IPS DF 6.9 (cell line): ENCODE measurements around the gene BMERB1.
"Not testable (repeated sequence)": the region's sequence is repeated elsewhere in the genome, so short reads cannot be mapped to it uniquely, and the experiment has no call there.

ENCODE experiments used
- DNase-seq: peaks from one replicate; pipeline ENCODE4 v3.0.0-alpha.2; 2013; ENCODE audit warnings: low read depth, low spot score
- H3K27ac ChIP-seq: one replicate; pipeline ENCODE4 v1.5.1; 2013; ENCODE audit warnings: low read length, control low read depth
- H3K27me3 ChIP-seq: 2 replicates; pipeline ENCODE4 v1.6.1; 2013; ENCODE audit warnings: mild to moderate bottlenecking, low read length; ENCODE audit not compliant: control insufficient read depth, insufficient read depth
- H3K36me3 ChIP-seq: 2 replicates; pipeline ENCODE4 v1.6.1; 2013; ENCODE audit warnings: low read length; ENCODE audit not compliant: control insufficient read depth, insufficient read depth
- H3K4me1 ChIP-seq: 2 replicates; pipeline ENCODE4 v1.6.1; 2013; ENCODE audit warnings: low read length; ENCODE audit not compliant: control insufficient read depth, insufficient read depth
- H3K4me3 ChIP-seq: 2 replicates; pipeline ENCODE4 v1.5.1; 2013; ENCODE audit warnings: mild to moderate bottlenecking, low read length
- H3K9me3 ChIP-seq: 2 replicates; pipeline ENCODE4 v1.6.1; 2013; ENCODE audit warnings: low read length, inconsistent platforms; ENCODE audit not compliant: control insufficient read depth, insufficient read depth
- WGBS: extraction: QIAGEN DNeasy Blood & Tissue Kit; methylation state at CpG from one replicate; pipeline ENCODE4 v1.1.7; 2013; ENCODE audit warnings: mixed read lengths, missing lambda C conversion rate; ENCODE audit not compliant: insufficient read length, insufficient coverage; 5-methylcytosine and 5-hydroxymethylcytosine counted together

BMERB1 gene

GRCh38 chr16:15401972-15402371, 32.4 kb upstream of the BMERB1 start:
- no CpG with 5 or more reads among the region's 3 CpGs for WGBS
- H3K27me3 ChIP-seq: no peaks in the 10 kb centered on the region
- no peak overlapping the region for H3K27ac ChIP-seq
- peaks cover 2% of the 10 kb centered on the region; the same call in 1 of the 2 replicates for H3K4me1 ChIP-seq
- DNase-seq: no peak
- H3K9me3 ChIP-seq: no peaks in the 10 kb centered on the region
- H3K4me3 ChIP-seq: no peak overlapping the region
- H3K36me3 ChIP-seq: no peaks in the 10 kb centered on the region

GRCh38 chr16:15403392-15403995, 30.9 kb upstream of the BMERB1 start:
- Histone ChIP-seq H3K36me3 (no peaks in the 10 kb centered on the region), H3K9me3 (no peaks in the 10 kb centered on the region), H3K27me3 (no peaks in the 10 kb centered on the region), H3K27ac (no peak overlapping the region), H3K4me3 (no peak overlapping the region), H3K4me1 (peaks cover 2% of the 10 kb centered on the region; the same call in 1 of the 2 replicates)
- DNase-seq: no peak
- no CpG with 5 or more reads among the region's 9 CpGs for WGBS

GRCh38 chr16:15404091-15404490, 30.3 kb upstream of the BMERB1 start:
- H3K27ac ChIP-seq, H3K4me3 ChIP-seq, H3K4me1 ChIP-seq, H3K27me3 ChIP-seq, H3K36me3 ChIP-seq, DNase-seq, H3K9me3 ChIP-seq: not testable (repeated sequence)
- no CpG with 5 or more reads among the region's 3 CpGs for WGBS

GRCh38 chr16:15404792-15405191, 29.6 kb upstream of the BMERB1 start:
- WGBS: no CpG with 5 or more reads among the region's 4 CpGs

GRCh38 chr16:15407756-15408155, 26.6 kb upstream of the BMERB1 start:
- no CpG with 5 or more reads among the region's 4 CpGs for WGBS
- H3K4me3 ChIP-seq, H3K27ac ChIP-seq, H3K4me1 ChIP-seq, H3K27me3 ChIP-seq, H3K36me3 ChIP-seq, H3K9me3 ChIP-seq, DNase-seq: not testable (repeated sequence)

More at GRCh38 chr16:15404792-15405191, 29.6 kb upstream of the BMERB1 start:
- no peak for DNase-seq
- no peaks in the 10 kb centered on the region for H3K36me3 ChIP-seq
- H3K9me3 ChIP-seq: no peaks in the 10 kb centered on the region
- no peaks in the 10 kb centered on the region for H3K27me3 ChIP-seq
- H3K27ac ChIP-seq: no peak overlapping the region
- no peak overlapping the region for H3K4me3 ChIP-seq
- peaks cover 2% of the 10 kb centered on the region; the same call in 1 of the 2 replicates for H3K4me1 ChIP-seq

- WGBS: no CpG with 5 or more reads among the region's 6 CpGs
- H3K4me3 ChIP-seq, H3K9me3 ChIP-seq, DNase-seq, H3K4me1 ChIP-seq, H3K27me3 ChIP-seq, H3K27ac ChIP-seq, H3K36me3 ChIP-seq: not testable (repeated sequence)
Observed at GRCh38 chr16:15409476-15409875, 24.9 kb upstream of the BMERB1 start.

GRCh38 chr16:15415511-15415985, 18.8 kb upstream of the BMERB1 start:
- WGBS: no CpG with 5 or more reads among the region's 3 CpGs
- DNase-seq: no peak
- H3K4me1 ChIP-seq: no peaks in the 10 kb centered on the region
- no peaks in the 10 kb centered on the region for H3K9me3 ChIP-seq
- H3K36me3 ChIP-seq: no peaks in the 10 kb centered on the region
- H3K27ac ChIP-seq: no peak overlapping the region
- H3K27me3 ChIP-seq: no peaks in the 10 kb centered on the region
- H3K4me3 ChIP-seq: no peak overlapping the region

- no CpG with 5 or more reads among the region's 2 CpGs for WGBS
- Histone ChIP-seq H3K4me1 (no peaks in the 10 kb centered on the region), H3K9me3 (no peaks in the 10 kb centered on the region), H3K27ac (no peak overlapping the region), H3K27me3 (no peaks in the 10 kb centered on the region), H3K4me3 (no peak overlapping the region), H3K36me3 (no peaks in the 10 kb centered on the region)
- DNase-seq: no peak
Observed at GRCh38 chr16:15417197-15417596, 17.2 kb upstream of the BMERB1 start.

GRCh38 chr16:15418206-15418605, 16.2 kb upstream of the BMERB1 start:
- Histone ChIP-seq H3K4me1 (no peaks in the 10 kb centered on the region), H3K9me3 (no peaks in the 10 kb centered on the region), H3K36me3 (no peaks in the 10 kb centered on the region), H3K27me3 (no peaks in the 10 kb centered on the region), H3K4me3 (no peak overlapping the region), H3K27ac (no peak overlapping the region)
- DNase-seq: no peak
- no CpG with 5 or more reads among the region's 3 CpGs for WGBS

- not testable (repeated sequence) for H3K27ac ChIP-seq, H3K4me3 ChIP-seq, H3K36me3 ChIP-seq, H3K4me1 ChIP-seq, H3K27me3 ChIP-seq, DNase-seq, H3K9me3 ChIP-seq
- no CpG with 5 or more reads among the region's 5 CpGs for WGBS
Observed at GRCh38 chr16:15421696-15422095, 12.7 kb upstream of the BMERB1 start.

- no peaks in the 10 kb centered on the region for H3K9me3 ChIP-seq
- H3K27me3 ChIP-seq: no peaks in the 10 kb centered on the region
- no peak overlapping the region for H3K4me3 ChIP-seq
- H3K36me3 ChIP-seq: no peaks in the 10 kb centered on the region
- H3K4me1 ChIP-seq: no peaks in the 10 kb centered on the region
- no peak for DNase-seq
- no CpG with 5 or more reads among the region's 8 CpGs for WGBS
- H3K27ac ChIP-seq: no peak overlapping the region
Observed at GRCh38 chr16:15422222-15422621, 12.2 kb upstream of the BMERB1 start.
